22Rv1 (cell line): Measurements from ENCODE around the gene KCNAB3.

Source experiments
- H3K27ac ChIP-seq: fragments of 450-650 bp; 2 replicates; pipeline ENCODE4 v1.5.1; 2017
- ZFX ChIP-seq: fragments of 450-650 bp; IDR thresholded peaks from 2 replicates; pipeline ENCODE4 v1.6.1; 2017; ENCODE audit warnings: antibody characterized with exemption, borderline replicate concordance
- TF ChIP-seq, protein P1 (sequence below): fragments of 450-650 bp; IDR thresholded peaks from 2 replicates; pipeline ENCODE4 v1.5.1; 2017; ENCODE audit warnings: mild to moderate bottlenecking

KCNAB3 gene

DNA sequence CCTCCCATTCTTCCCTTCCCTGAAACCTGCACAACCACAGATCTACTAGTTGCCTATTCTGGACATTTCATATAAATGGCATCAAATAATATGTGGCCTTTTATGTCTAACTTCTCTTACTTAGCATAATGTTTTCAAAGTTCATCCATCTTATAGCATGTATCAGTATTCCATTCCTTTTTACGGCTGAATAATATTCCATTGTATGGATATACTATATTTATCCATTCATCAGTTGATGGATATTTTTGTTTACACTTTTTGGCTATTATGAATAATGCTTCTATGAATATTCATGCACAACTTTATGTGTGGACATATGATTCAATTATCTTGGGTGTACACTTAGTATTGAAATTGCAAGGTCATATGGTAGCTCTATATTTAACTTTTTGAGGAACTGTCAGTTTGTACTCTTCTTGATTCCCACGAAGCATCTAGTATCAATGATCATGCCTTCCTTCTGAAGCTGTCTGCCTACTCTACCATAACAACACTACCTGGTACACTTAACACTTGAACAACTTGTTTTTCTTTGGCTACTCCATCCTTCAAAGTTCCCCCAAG, 53.8 kb downstream of the KCNAB3 start:
- TF ChIP-seq, protein P1, sequence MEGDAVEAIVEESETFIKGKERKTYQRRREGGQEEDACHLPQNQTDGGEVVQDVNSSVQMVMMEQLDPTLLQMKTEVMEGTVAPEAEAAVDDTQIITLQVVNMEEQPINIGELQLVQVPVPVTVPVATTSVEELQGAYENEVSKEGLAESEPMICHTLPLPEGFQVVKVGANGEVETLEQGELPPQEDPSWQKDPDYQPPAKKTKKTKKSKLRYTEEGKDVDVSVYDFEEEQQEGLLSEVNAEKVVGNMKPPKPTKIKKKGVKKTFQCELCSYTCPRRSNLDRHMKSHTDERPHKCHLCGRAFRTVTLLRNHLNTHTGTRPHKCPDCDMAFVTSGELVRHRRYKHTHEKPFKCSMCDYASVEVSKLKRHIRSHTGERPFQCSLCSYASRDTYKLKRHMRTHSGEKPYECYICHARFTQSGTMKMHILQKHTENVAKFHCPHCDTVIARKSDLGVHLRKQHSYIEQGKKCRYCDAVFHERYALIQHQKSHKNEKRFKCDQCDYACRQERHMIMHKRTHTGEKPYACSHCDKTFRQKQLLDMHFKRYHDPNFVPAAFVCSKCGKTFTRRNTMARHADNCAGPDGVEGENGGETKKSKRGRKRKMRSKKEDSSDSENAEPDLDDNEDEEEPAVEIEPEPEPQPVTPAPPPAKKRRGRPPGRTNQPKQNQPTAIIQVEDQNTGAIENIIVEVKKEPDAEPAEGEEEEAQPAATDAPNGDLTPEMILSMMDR = no peak
- no peak for TF ChIP-seq ZFX
- no peak overlapping the region for H3K27ac ChIP-seq

DNA sequence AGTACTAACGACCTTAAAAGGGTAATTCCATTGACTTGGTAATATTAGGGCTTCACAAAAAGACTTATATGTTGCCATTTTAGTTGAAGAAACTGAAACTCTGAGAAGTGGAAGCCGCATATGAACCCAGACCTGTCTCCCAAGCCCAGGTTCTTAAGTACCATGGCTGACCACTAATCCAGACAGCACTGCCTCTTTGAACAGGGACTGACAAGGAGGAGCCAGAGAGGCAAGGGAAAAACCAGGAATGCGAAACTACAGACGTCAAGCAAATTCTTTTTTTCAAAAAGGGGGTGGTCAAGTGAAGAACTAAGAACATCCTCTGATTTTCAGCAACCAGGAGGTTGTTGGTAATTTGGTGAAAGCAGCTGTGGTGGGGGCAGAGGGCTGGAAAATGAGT, 56.6 kb downstream of the KCNAB3 start:
- TF ChIP-seq, protein P1 = no peak
- TF ChIP-seq ZFX = no peak
- H3K27ac ChIP-seq = no peak overlapping the region
